ENCODE results near the gene VEGFC.

DNA sequence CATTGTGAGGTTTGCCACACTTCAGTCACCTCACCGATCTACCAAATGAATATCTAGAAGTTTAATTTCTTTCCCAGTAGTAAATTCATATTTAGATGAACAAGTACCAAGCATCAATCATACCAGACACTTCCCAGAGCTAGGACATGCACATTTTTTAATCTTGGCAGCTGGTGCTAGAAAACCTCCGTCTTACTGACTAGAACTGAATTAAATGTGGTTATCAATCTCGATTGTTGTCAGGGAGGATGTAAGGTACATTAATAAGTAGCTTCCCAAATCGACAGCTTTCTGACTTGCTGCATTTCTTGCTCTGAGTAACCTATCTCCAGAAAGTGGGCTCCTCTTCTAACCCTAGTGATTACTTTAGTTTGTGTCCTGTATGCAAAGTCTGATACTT lies 34.4 kb downstream of the VEGFC start:
- no peak for TF ChIP-seq POLR2A (IDR thresholded peaks at IDR 0.05; ENCODE audit: low read depth, low read length)
- no peak for TF ChIP-seq POLR2AphosphoS5 (IDR thresholded peaks at IDR 0.05; ENCODE audit: low read depth, low read length)
- no peak for TF ChIP-seq TAF1 (IDR thresholded peaks at IDR 0.05; ENCODE audit: low read depth, low read length)
- no peak for TF ChIP-seq SPI1 (IDR thresholded peaks at IDR 0.05; ENCODE audit: low read depth, low read length)
- TF ChIP-seq PAX5 (IDR thresholded peaks at IDR 0.05; ENCODE audit: insufficient read depth, low read length, severe bottlenecking) = no peak
- TF ChIP-seq POU2F2 (IDR thresholded peaks at IDR 0.05; ENCODE audit: low read depth, low read length) = no peak

All from GM12891 (cell line).